H9 (cell line): ENCODE results near the gene SLMAP. TPM values are rescaled to one million over a fixed set of nuclear protein-coding genes. Genes with fewer than 3 reads are reported as not detected.
"Not testable (repeated sequence)": the region's sequence is repeated elsewhere in the genome, so short reads cannot be mapped to it uniquely, and the experiment has no call there.

ENCODE experiments used
- DNase-seq: peaks from one replicate; pipeline ENCODE4 v3.0.0-alpha.2; 2017
- H2AFZ ChIP-seq: one replicate; pipeline ENCODE4 v1.6.1; 2013; ENCODE audit warnings: mild to moderate bottlenecking, low read length, control low read depth, moderate library complexity
- H2AK5ac ChIP-seq: 2 replicates; pipeline ENCODE4 v1.6.1; 2013; ENCODE audit warnings: low read length, control low read depth, mixed read lengths; ENCODE audit not compliant: insufficient read length
- H2BK120ac ChIP-seq: one replicate; pipeline ENCODE4 v1.6.1; 2013; ENCODE audit warnings: low read depth, mild to moderate bottlenecking, low read length, control low read depth, inconsistent platforms; ENCODE audit not compliant: poor library complexity, severe bottlenecking
- H2BK12ac ChIP-seq: 2 replicates; pipeline ENCODE4 v1.6.1; 2013; ENCODE audit warnings: low read length, control low read depth, mixed read lengths, low read depth; ENCODE audit not compliant: insufficient read length
- H2BK15ac ChIP-seq: 2 replicates; pipeline ENCODE4 v1.6.1; 2013; ENCODE audit warnings: low read depth, low read length, control low read depth
- H2BK20ac ChIP-seq: one replicate; pipeline ENCODE4 v1.6.1; 2013; ENCODE audit warnings: low read depth, mild to moderate bottlenecking, low read length, control low read depth, inconsistent platforms; ENCODE audit not compliant: poor library complexity, severe bottlenecking
- H2BK5ac ChIP-seq: 2 replicates; pipeline ENCODE4 v1.6.1; 2013; ENCODE audit warnings: low read length, control low read depth, mixed read lengths; ENCODE audit not compliant: insufficient read length
- H3K14ac ChIP-seq: 2 replicates; pipeline ENCODE4 v1.6.1; 2013; ENCODE audit warnings: low read length, control low read depth; ENCODE audit not compliant: insufficient read depth
- H3K18ac ChIP-seq: 2 replicates; pipeline ENCODE4 v1.6.1; 2013; ENCODE audit warnings: low read depth, mild to moderate bottlenecking, mixed read lengths, low read length, control low read depth; ENCODE audit not compliant: insufficient read length
- H3K23ac ChIP-seq: 2 replicates; pipeline ENCODE4 v1.6.1; 2013; ENCODE audit warnings: low read length, control low read depth, mixed read lengths, low read depth; ENCODE audit not compliant: insufficient read length
- H3K23me2 ChIP-seq: 2 replicates; pipeline ENCODE4 v1.6.1; 2013; ENCODE audit warnings: low read depth, mild to moderate bottlenecking, mixed read lengths, low read length, control low read depth; ENCODE audit not compliant: insufficient read length, poor library complexity, severe bottlenecking
- H3K27ac ChIP-seq: 2 replicates; pipeline ENCODE4 v1.5.1; 2013; ENCODE audit warnings: low read length, control low read depth, mixed read lengths, low read depth; ENCODE audit not compliant: insufficient read length
- H3K27me3 ChIP-seq: 2 replicates; pipeline ENCODE4 v1.6.1; 2013; ENCODE audit warnings: low read length, control low read depth, inconsistent platforms; ENCODE audit not compliant: insufficient read depth
- H3K4ac ChIP-seq: 2 replicates; pipeline ENCODE4 v1.6.1; 2013; ENCODE audit warnings: low read depth, mild to moderate bottlenecking, control low read depth, inconsistent platforms, low read length, moderate library complexity
- H3K4me1 ChIP-seq: 2 replicates; pipeline ENCODE4 v1.6.1; 2013; ENCODE audit warnings: low read length, control low read depth, inconsistent platforms; ENCODE audit not compliant: insufficient read depth
- H3K4me2 ChIP-seq: 2 replicates; pipeline ENCODE4 v1.6.1; 2013; ENCODE audit warnings: low read length, control low read depth, mixed read lengths; ENCODE audit not compliant: insufficient read length, insufficient read depth
- H3K56ac ChIP-seq: 2 replicates; pipeline ENCODE4 v1.6.1; 2013; ENCODE audit warnings: low read depth, mild to moderate bottlenecking, mixed read lengths, low read length, control low read depth; ENCODE audit not compliant: insufficient read length
- H3K79me1 ChIP-seq: 2 replicates; pipeline ENCODE4 v1.6.1; 2013; ENCODE audit warnings: low read depth, mild to moderate bottlenecking, moderate library complexity, low read length, control low read depth, inconsistent platforms; ENCODE audit not compliant: insufficient read depth, poor library complexity, severe bottlenecking
- H3K79me2 ChIP-seq: 2 replicates; pipeline ENCODE4 v1.6.1; 2013; ENCODE audit warnings: low read length, control low read depth, inconsistent platforms; ENCODE audit not compliant: insufficient read depth
- H3K9ac ChIP-seq: 2 replicates; pipeline ENCODE4 v1.6.1; 2013; ENCODE audit warnings: low read length, control low read depth, mixed read lengths; ENCODE audit not compliant: insufficient read length; ENCODE audit errors: extremely low read depth
- H3K9me3 ChIP-seq: one replicate; pipeline ENCODE4 v1.6.1; 2013; ENCODE audit warnings: low read depth, low read length, inconsistent platforms; ENCODE audit not compliant: control insufficient read depth
- H3T11ph ChIP-seq: one replicate; pipeline ENCODE4 v1.6.1; 2013; ENCODE audit warnings: mild to moderate bottlenecking, low read length, control low read depth, inconsistent platforms
- H4K20me1 ChIP-seq: one replicate; pipeline ENCODE4 v1.6.1; 2013; ENCODE audit not compliant: control insufficient read depth, insufficient read length, insufficient read depth
- H4K5ac ChIP-seq: 2 replicates; pipeline ENCODE4 v1.6.1; 2013; ENCODE audit warnings: low read depth, mild to moderate bottlenecking, mixed read lengths, low read length, control low read depth; ENCODE audit not compliant: insufficient read length
- H4K8ac ChIP-seq: replicated peaks from 2 replicates; pipeline ENCODE4 v1.6.1; 2013; ENCODE audit warnings: low read length, control low read depth, mixed read lengths, low read depth; ENCODE audit not compliant: insufficient read length
- H4K91ac ChIP-seq: 2 replicates; pipeline ENCODE4 v1.6.1; 2013; ENCODE audit warnings: low read depth, mild to moderate bottlenecking, moderate library complexity, mixed read lengths, low read length, control low read depth; ENCODE audit not compliant: insufficient read length
- H3K27ac Mint-ChIP-seq, 3 experiments: 2 replicates in 2 of 3; 3 replicates in 1 of 3; pipeline ENCODE4 v1.8.0; 2020 to 2021; ENCODE audit warnings: mixed read lengths in 3 of 3, mild to moderate bottlenecking in 1 of 3, moderate library complexity in 1 of 3
- H3K27me3 Mint-ChIP-seq: 2 replicates; pipeline ENCODE4 v1.8.0; 2021; ENCODE audit warnings: low read depth, mild to moderate bottlenecking, moderate library complexity, mixed read lengths
- H3K36me3 Mint-ChIP-seq, 3 experiments: 2 replicates in 2 of 3; 3 replicates in 1 of 3; pipeline ENCODE4 v1.8.0; 2020 to 2021; ENCODE audit warnings: low read depth in 3 of 3, mixed read lengths in 3 of 3; ENCODE audit not compliant: insufficient read depth in 1 of 3
- H3K4me1 Mint-ChIP-seq, 2 experiments: 2 replicates each; pipeline ENCODE4 v1.8.0; 2020; ENCODE audit warnings: mixed read lengths in 2 of 2
- H3K4me3 Mint-ChIP-seq, 2 experiments: 2 replicates in 1 of 2; 3 replicates in 1 of 2; pipeline ENCODE4 v1.8.0; 2020 to 2021; ENCODE audit warnings: mild to moderate bottlenecking in 2 of 2, mixed read lengths in 2 of 2, moderate library complexity in 1 of 2
- H3K9me3 Mint-ChIP-seq, 2 experiments: 2 replicates in 1 of 2; 3 replicates in 1 of 2; pipeline ENCODE4 v1.8.0; 2020; ENCODE audit warnings: mild to moderate bottlenecking in 2 of 2, mixed read lengths in 2 of 2, moderate library complexity in 1 of 2
- WGBS: extraction: QIAGEN DNeasy Blood & Tissue Kit; methylation state at CpG from one replicate; pipeline ENCODE4 v1.1.7; 2013; ENCODE audit warnings: missing lambda C conversion rate, low lambda C conversion rate, mixed read lengths; ENCODE audit not compliant: insufficient read length; ENCODE audit errors: extremely low coverage; 5-methylcytosine and 5-hydroxymethylcytosine counted together
- total RNA-seq: library from RNA; stranded (reverse); gene quantifications from 2 replicates; pipeline ENCODE4 v1.2.1, GENCODE V29; 2021
- TF ChIP-seq, protein P1 (sequence below): fragments of 200-600 bp; sonication (generic); conservative IDR thresholded peaks from 3 replicates; pipeline ENCODE4 v1.8.0; 2021; ENCODE audit warnings: antibody characterized with exemption, mild to moderate bottlenecking

The SLMAP gene
- total RNA-seq, 1 experiment from 2014 or later: 65.1 TPM

DNA sequence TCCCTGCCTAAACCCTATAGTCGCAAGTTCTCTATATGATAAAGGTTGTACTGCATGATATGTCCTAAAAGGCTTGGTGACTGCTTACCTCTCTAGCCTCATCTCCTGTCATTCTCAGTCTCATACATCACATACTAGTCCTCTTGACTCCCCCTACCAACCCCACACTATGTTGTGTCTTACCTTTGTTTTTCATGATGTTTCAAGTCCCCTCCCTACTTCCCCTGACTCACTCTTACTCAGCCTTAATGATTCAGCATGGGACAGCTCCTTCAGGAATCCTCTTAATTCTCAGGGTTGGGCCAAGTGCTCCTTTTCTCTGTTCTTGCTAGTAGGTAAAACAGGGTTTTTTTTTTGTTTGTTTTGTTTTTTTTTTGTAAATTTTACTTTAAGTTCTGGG lies 49.6 kb downstream of the SLMAP start:
- Histone ChIP-seq H4K91ac (no peak overlapping the region), H4K5ac (no peak overlapping the region), H3K4me1 (peaks cover 3% of the 10 kb centered on the region; the same call in 1 of the 2 replicates), H3K9me3 (no peaks in the 10 kb centered on the region), H2AFZ (no peak overlapping the region), H4K8ac (no peak overlapping the region), H2BK5ac (no peak overlapping the region), H2BK120ac (no peak overlapping the region), H3K27ac (no peak overlapping the region), H3K4ac (no peak overlapping the region), H3K79me1 (no peaks in the 10 kb centered on the region), H3K9ac (no peak overlapping the region), H2BK20ac (no peak overlapping the region), H3K4me2 (no peak overlapping the region), H3K18ac (no peak overlapping the region), H3K23me2 (no peaks in the 10 kb centered on the region), H3K56ac (no peak overlapping the region), H3K79me2 (peaks cover 2% of the 10 kb centered on the region; the same call in 1 of the 2 replicates), H3K14ac (no peak overlapping the region), H3K27me3 (no peaks in the 10 kb centered on the region), H2BK15ac (no peak overlapping the region), H3T11ph (no peak overlapping the region), H4K20me1 (no peaks in the 10 kb centered on the region), H2BK12ac (no peak overlapping the region), H3K23ac (no peak overlapping the region), H2AK5ac (no peak overlapping the region)
- DNase-seq: no peak
- H3K4me1 Mint-ChIP-seq: peaks cover 59 to 62% of the 10 kb centered on the region in 2 experiments
- no peak overlapping the region for H3K4me3 Mint-ChIP-seq
- no peaks in the 10 kb centered on the region for H3K9me3 Mint-ChIP-seq
- peak overlapping the region in 2 of 3 experiments; percentile 18 to 82; a peak in 4 of 7 replicates for H3K27ac Mint-ChIP-seq
- no peaks in the 10 kb centered on the region for H3K36me3 Mint-ChIP-seq
- no peaks in the 10 kb centered on the region for H3K27me3 Mint-ChIP-seq
- no CpG with 5 or more reads among the region's 1 CpG for WGBS
- TF ChIP-seq, protein P1, sequence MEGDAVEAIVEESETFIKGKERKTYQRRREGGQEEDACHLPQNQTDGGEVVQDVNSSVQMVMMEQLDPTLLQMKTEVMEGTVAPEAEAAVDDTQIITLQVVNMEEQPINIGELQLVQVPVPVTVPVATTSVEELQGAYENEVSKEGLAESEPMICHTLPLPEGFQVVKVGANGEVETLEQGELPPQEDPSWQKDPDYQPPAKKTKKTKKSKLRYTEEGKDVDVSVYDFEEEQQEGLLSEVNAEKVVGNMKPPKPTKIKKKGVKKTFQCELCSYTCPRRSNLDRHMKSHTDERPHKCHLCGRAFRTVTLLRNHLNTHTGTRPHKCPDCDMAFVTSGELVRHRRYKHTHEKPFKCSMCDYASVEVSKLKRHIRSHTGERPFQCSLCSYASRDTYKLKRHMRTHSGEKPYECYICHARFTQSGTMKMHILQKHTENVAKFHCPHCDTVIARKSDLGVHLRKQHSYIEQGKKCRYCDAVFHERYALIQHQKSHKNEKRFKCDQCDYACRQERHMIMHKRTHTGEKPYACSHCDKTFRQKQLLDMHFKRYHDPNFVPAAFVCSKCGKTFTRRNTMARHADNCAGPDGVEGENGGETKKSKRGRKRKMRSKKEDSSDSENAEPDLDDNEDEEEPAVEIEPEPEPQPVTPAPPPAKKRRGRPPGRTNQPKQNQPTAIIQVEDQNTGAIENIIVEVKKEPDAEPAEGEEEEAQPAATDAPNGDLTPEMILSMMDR: no peak

DNA sequence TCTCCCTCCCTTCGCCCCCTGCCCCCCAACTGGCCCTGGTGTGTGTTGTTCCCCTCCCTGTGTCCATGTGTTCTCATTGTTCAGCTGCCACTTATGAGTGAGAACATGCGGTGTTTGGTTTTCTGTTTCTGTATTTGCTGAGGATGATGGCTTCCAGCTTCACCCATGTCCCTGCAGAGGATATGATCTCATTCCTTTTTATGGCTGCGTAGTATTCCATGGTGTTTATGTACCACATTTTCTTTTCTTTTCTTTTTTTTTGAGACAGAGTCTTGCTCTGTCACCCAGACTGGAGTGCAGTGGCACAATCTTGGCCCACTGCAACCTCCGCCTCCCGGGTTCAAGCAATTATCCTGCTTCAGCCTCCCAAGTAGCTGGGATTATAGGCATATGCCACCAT lies 50.1 kb downstream of the SLMAP start:
- not testable (repeated sequence) for H4K8ac ChIP-seq, H3K4ac ChIP-seq, H3K4me2 ChIP-seq, H3K27ac ChIP-seq, H3K14ac ChIP-seq, H4K5ac ChIP-seq, H3K9me3 Mint-ChIP-seq, H2BK120ac ChIP-seq, H2AFZ ChIP-seq, H3K79me1 ChIP-seq, H2BK15ac ChIP-seq, H3K4me1 ChIP-seq, H3K36me3 Mint-ChIP-seq, H4K91ac ChIP-seq, H3K79me2 ChIP-seq, H2BK20ac ChIP-seq, H3K9me3 ChIP-seq, H2BK5ac ChIP-seq, H3K23me2 ChIP-seq, H3K9ac ChIP-seq, H3K27me3 Mint-ChIP-seq, H3T11ph ChIP-seq, H3K56ac ChIP-seq, DNase-seq, H3K23ac ChIP-seq, H3K27me3 ChIP-seq, H2AK5ac ChIP-seq, H2BK12ac ChIP-seq, H4K20me1 ChIP-seq, H3K18ac ChIP-seq, H3K4me3 Mint-ChIP-seq
- WGBS: no CpG with 5 or more reads among the region's 5 CpGs
- peak overlapping the region in 1 of 3 experiments; percentile 82; a peak in 1 of 7 replicates for H3K27ac Mint-ChIP-seq
- H3K4me1 Mint-ChIP-seq: peaks cover 54 to 56% of the 10 kb centered on the region in 2 experiments
